Measurements from ENCODE around the gene C2orf68. TPM values are rescaled to one million over a fixed set of nuclear protein-coding genes. Genes with fewer than 3 reads are reported as not detected.

C2orf68 gene
- total and polyA plus RNA-seq, 3 experiments from 2014 or later: 17.9 to 27.3 (median 26.7) TPM

DNA sequence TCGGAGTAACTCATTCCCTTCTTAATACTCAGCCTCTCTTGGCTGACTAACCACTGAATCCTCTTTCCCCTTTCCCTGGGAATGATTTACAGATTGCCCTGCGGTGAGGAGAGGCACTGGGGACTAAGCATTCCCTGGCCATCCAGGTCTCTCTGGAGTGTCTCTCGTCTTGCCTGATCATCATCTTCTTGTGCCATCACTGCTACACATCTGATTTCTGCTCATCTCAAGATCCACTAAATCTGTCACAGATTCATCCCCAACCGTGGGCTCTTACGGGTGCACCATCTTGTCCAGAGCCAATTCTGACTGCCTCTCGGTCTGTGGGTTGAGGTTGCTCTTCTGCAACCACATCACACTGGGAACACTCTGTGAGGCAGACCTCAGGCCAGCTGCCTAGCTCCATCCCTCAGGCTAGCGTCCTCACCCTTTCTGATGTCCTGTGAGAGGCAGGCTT, 44.1 kb upstream of the C2orf68 start:
- ChIA-PET POLR2A (no interaction called here), CTCF (no interaction called here)
- H3K4me3 ChIP-seq (ENCODE audit: low read length): no peak overlapping the region
- no peaks in the 10 kb centered on the region for H3K4me1 ChIP-seq (ENCODE audit: insufficient read depth, low read length)
- H3K27ac Mint-ChIP-seq: peak overlapping the region in 3 of 8 donors; percentile 27 to 54 (median 38)
- H3K4me1 Mint-ChIP-seq: peaks cover 4 to 7% (median 6%) of the 10 kb centered on the region in 3 donors
- peak in 1 of 5 donors; percentile 11 for DNase-seq
- peak overlapping the region in 1 of 7 donors; percentile 38 for H3K4me3 Mint-ChIP-seq
- H3K9me3 ChIP-seq (ENCODE audit: low read length): no peaks in the 10 kb centered on the region
- H3K36me3 Mint-ChIP-seq: peaks cover 0 to 56% (median 9%) of the 10 kb centered on the region in 3 donors
- H3K36me3 ChIP-seq (ENCODE audit: insufficient read depth, low read length): peaks cover 4% of the 10 kb centered on the region
- H3K27me3 Mint-ChIP-seq: no peaks in the 10 kb centered on the region
- no peak overlapping the region for H3K27ac ChIP-seq (ENCODE audit: low read depth, low read length)
- H3K27me3 ChIP-seq (ENCODE audit: insufficient read depth, low read length, poor library complexity, severe bottlenecking): no peaks in the 10 kb centered on the region
- H3K9me3 Mint-ChIP-seq: no peaks in the 10 kb centered on the region

GRCh38 chr2:85653996-85654395, 42.1 kb upstream of the C2orf68 start:
- peaks cover 0 to 67% (median 12%) of the 10 kb centered on the region in 3 donors for H3K36me3 Mint-ChIP-seq
- Histone ChIP-seq H3K4me1 (ENCODE audit: insufficient read depth, low read length) (no peaks in the 10 kb centered on the region), H3K27me3 (ENCODE audit: insufficient read depth, low read length, poor library complexity, severe bottlenecking) (no peaks in the 10 kb centered on the region), H3K4me3 (ENCODE audit: low read length) (no peak overlapping the region), H3K27ac (ENCODE audit: low read depth, low read length) (no peak overlapping the region), H3K9me3 (ENCODE audit: low read length) (no peaks in the 10 kb centered on the region), H3K36me3 (ENCODE audit: insufficient read depth, low read length) (peaks cover 16% of the 10 kb centered on the region)
- no peak for DNase-seq
- H3K27me3 Mint-ChIP-seq: no peaks in the 10 kb centered on the region
- peaks cover 2 to 4% (median 2%) of the 10 kb centered on the region in 3 donors for H3K4me1 Mint-ChIP-seq
- POLR2A ChIA-PET: no interaction called here
- H3K27ac Mint-ChIP-seq: peak overlapping the region in 2 of 8 donors; percentile 12 to 72
- no peak overlapping the region for H3K4me3 Mint-ChIP-seq
- no peaks in the 10 kb centered on the region for H3K9me3 Mint-ChIP-seq
- CTCF ChIA-PET: no interaction called here

- POLR2A ChIA-PET: no interaction called here
- Histone ChIP-seq H3K36me3 (ENCODE audit: insufficient read depth, low read length) (peaks cover 34% of the 10 kb centered on the region), H3K4me1 (ENCODE audit: insufficient read depth, low read length) (no peaks in the 10 kb centered on the region), H3K4me3 (ENCODE audit: low read length) (no peak overlapping the region), H3K27ac (ENCODE audit: low read depth, low read length) (no peak overlapping the region), H3K9me3 (ENCODE audit: low read length) (no peaks in the 10 kb centered on the region), H3K27me3 (ENCODE audit: insufficient read depth, low read length, poor library complexity, severe bottlenecking) (no peaks in the 10 kb centered on the region)
- H3K27me3 Mint-ChIP-seq: no peaks in the 10 kb centered on the region
- H3K4me3 Mint-ChIP-seq: peak overlapping the region in 1 of 7 donors; percentile 23
- CTCF ChIA-PET: interaction anchor here (0.6 to 1.2 kb wide), 2 partner anchors 15 to 77 kb away, joined by 3 read pairs; no protein-coding TSS in a partner anchor
- H3K4me1 Mint-ChIP-seq: no peaks in the 10 kb centered on the region
- peak in 1 of 5 donors; percentile 8 for DNase-seq
- peak overlapping the region in 1 of 8 donors; percentile 29 for H3K27ac Mint-ChIP-seq
- H3K9me3 Mint-ChIP-seq: no peaks in the 10 kb centered on the region
- peaks cover 9 to 72% (median 20%) of the 10 kb centered on the region in 3 donors for H3K36me3 Mint-ChIP-seq
Observed at GRCh38 chr2:85652056-85652455, 40.2 kb upstream of the C2orf68 start.

DNA sequence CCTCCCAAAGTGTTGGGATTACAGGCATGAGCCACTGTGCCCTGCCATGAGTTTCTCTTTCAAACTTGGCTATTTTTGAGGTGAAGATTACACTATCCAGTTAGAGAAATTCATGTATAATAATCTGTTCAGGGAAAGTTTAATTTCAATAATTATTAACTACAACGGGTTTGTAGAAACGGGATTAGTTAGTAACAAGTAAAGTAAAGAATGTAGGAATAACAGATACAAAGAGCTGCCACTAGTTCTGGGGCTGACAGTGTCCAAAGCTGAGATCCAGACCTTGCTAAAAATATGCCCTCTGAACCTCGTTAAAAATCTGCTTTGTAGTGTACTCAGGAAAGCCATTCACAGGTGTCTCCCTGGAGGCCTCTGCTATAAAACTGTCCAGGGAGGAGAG, 39.2 kb upstream of the C2orf68 start:
- DNase-seq: no peak
- Mint-ChIP-seq H3K27ac (no peak overlapping the region), H3K36me3 (peaks cover 11 to 77% (median 23%) of the 10 kb centered on the region in 3 donors), H3K4me3 (no peak overlapping the region), H3K4me1 (no peaks in the 10 kb centered on the region), H3K9me3 (no peaks in the 10 kb centered on the region), H3K27me3 (no peaks in the 10 kb centered on the region)
- POLR2A ChIA-PET: no interaction called here
- Histone ChIP-seq H3K9me3 (ENCODE audit: low read length) (no peaks in the 10 kb centered on the region), H3K27ac (ENCODE audit: low read depth, low read length) (no peak overlapping the region), H3K36me3 (ENCODE audit: insufficient read depth, low read length) (peaks cover 41% of the 10 kb centered on the region), H3K4me3 (ENCODE audit: low read length) (no peak overlapping the region), H3K27me3 (ENCODE audit: insufficient read depth, low read length, poor library complexity, severe bottlenecking) (no peaks in the 10 kb centered on the region), H3K4me1 (ENCODE audit: insufficient read depth, low read length) (no peaks in the 10 kb centered on the region)
- CTCF ChIA-PET: interaction anchor here (0.6 kb wide), 1 partner anchor 12 kb away, joined by 3 read pairs; no protein-coding TSS in a partner anchor

- no peak for DNase-seq
- H3K36me3 ChIP-seq (ENCODE audit: insufficient read depth, low read length): peaks cover 45% of the 10 kb centered on the region
- POLR2A ChIA-PET: no interaction called here
- Mint-ChIP-seq H3K9me3 (no peaks in the 10 kb centered on the region), H3K4me1 (no peaks in the 10 kb centered on the region), H3K4me3 (no peak overlapping the region), H3K27me3 (no peaks in the 10 kb centered on the region), H3K27ac (no peak overlapping the region), H3K36me3 (peaks cover 12 to 78% (median 20%) of the 10 kb centered on the region in 3 donors)
- H3K4me3 ChIP-seq (ENCODE audit: low read length): no peak overlapping the region
- CTCF ChIA-PET: interaction anchor here (0.6 to 3.0 kb wide), 2 partner anchors 11 to 13 kb away, joined by 3 to 15 read pairs; no protein-coding TSS in a partner anchor
- no peaks in the 10 kb centered on the region for H3K4me1 ChIP-seq (ENCODE audit: insufficient read depth, low read length)
- H3K27ac ChIP-seq (ENCODE audit: low read depth, low read length): no peak overlapping the region
- H3K27me3 ChIP-seq (ENCODE audit: insufficient read depth, low read length, poor library complexity, severe bottlenecking): no peaks in the 10 kb centered on the region
- no peaks in the 10 kb centered on the region for H3K9me3 ChIP-seq (ENCODE audit: low read length)
Observed at GRCh38 chr2:85650456-85650855, 38.6 kb upstream of the C2orf68 start.

DNA sequence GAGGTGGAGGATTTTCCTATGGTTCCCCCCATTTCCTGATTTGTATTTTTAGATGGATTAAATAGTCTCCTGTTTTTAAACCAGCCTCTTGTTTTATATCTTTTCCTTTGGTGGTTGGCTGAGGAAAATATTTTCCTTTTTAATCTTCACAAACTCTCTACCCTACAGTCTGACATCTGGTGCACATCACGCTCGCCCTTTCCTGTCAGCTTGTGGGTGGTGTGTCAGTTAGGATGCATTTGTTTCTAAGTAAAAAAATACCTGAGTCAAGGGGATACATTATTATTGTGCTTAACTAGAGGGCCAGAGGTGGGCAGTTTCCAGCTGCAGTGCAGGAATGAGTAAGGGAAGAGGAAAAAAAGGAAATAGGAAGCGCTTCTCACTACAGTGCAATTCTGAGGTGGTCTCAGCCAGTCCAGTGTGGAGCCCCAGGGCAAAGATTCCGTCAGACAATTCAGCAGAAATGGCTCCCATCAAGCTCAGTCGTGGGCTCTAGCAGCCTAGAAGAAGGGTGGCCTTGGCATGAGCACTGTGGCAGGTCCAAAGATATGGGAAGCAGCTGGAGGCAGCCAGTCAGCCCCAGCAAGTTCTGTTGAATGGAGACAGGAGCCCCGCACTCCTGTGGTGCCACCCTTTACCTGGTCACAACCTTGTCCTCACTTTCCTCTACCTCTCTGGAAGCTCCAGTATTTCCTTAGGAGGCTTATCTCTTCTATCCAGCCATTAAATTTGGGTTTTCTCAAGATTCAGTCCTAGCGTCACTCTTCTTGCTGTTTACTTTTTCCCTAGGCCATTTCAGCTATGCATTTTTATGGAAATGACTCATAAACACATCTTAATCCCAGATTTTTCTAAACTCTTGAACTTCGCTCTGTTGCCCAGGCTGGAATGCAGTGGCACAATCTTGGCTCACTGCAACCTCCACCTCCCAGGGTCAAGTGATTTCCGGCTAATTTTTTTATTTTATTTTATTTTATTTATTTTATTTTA, 37.6 kb upstream of the C2orf68 start:
- H3K4me1 Mint-ChIP-seq: no peaks in the 10 kb centered on the region
- H3K27ac Mint-ChIP-seq: peak overlapping the region in 3 of 8 donors; percentile 25 to 38 (median 28)
- no peaks in the 10 kb centered on the region for H3K9me3 Mint-ChIP-seq
- peaks cover 12 to 85% (median 19%) of the 10 kb centered on the region in 3 donors for H3K36me3 Mint-ChIP-seq
- ChIA-PET POLR2A (interaction anchor here (0.6 kb wide), 1 partner anchor 463 kb away, joined by 3 read pairs; no protein-coding TSS in a partner anchor), CTCF (interaction anchor here (3.0 kb wide), 1 partner anchor 12 kb away, joined by 15 read pairs; no protein-coding TSS in a partner anchor)
- no peaks in the 10 kb centered on the region for H3K27me3 Mint-ChIP-seq
- Histone ChIP-seq H3K27me3 (ENCODE audit: insufficient read depth, low read length, poor library complexity, severe bottlenecking) (no peaks in the 10 kb centered on the region), H3K9me3 (ENCODE audit: low read length) (no peaks in the 10 kb centered on the region), H3K36me3 (ENCODE audit: insufficient read depth, low read length) (peaks cover 52% of the 10 kb centered on the region), H3K4me3 (ENCODE audit: low read length) (no peak overlapping the region), H3K27ac (ENCODE audit: low read depth, low read length) (no peak overlapping the region), H3K4me1 (ENCODE audit: insufficient read depth, low read length) (no peaks in the 10 kb centered on the region)
- peak overlapping the region in 1 of 7 donors; percentile 23 for H3K4me3 Mint-ChIP-seq
- no peak for DNase-seq

GRCh38 chr2:85648619-85649018, 36.8 kb upstream of the C2orf68 start:
- POLR2A ChIA-PET: interaction anchor here (0.6 kb wide), 1 partner anchor 464 kb away, joined by 3 read pairs; no protein-coding TSS in a partner anchor
- no peak for DNase-seq
- no peak overlapping the region for H3K27ac ChIP-seq (ENCODE audit: low read depth, low read length)
- Mint-ChIP-seq H3K36me3 (peaks cover 12 to 86% (median 19%) of the 10 kb centered on the region in 3 donors), H3K4me3 (no peak overlapping the region), H3K4me1 (no peaks in the 10 kb centered on the region), H3K27ac (peak overlapping the region in 2 of 8 donors; percentile 17 to 24), H3K9me3 (no peaks in the 10 kb centered on the region), H3K27me3 (no peaks in the 10 kb centered on the region)
- no peaks in the 10 kb centered on the region for H3K4me1 ChIP-seq (ENCODE audit: insufficient read depth, low read length)
- CTCF ChIA-PET: interaction anchor here (3.0 kb wide), 1 partner anchor 11 kb away, joined by 15 read pairs; no protein-coding TSS in a partner anchor
- H3K27me3 ChIP-seq (ENCODE audit: insufficient read depth, low read length, poor library complexity, severe bottlenecking): no peaks in the 10 kb centered on the region
- no peak overlapping the region for H3K4me3 ChIP-seq (ENCODE audit: low read length)
- no peaks in the 10 kb centered on the region for H3K9me3 ChIP-seq (ENCODE audit: low read length)
- H3K36me3 ChIP-seq (ENCODE audit: insufficient read depth, low read length): peaks cover 55% of the 10 kb centered on the region

All from CD8-positive, alpha-beta memory T cell (primary cell).